HUDEP-2 (cell line): ENCODE results near the gene SLC22A16.

Experiments
- DNase-seq, 76 experiments: peaks; one replicate each; lab custom pipeline; 2025; ENCODE audit not compliant: unreplicated experiment in 76 of 76; lab: John Stamatoyannopoulos, UW

SLC22A16 gene

DNA sequence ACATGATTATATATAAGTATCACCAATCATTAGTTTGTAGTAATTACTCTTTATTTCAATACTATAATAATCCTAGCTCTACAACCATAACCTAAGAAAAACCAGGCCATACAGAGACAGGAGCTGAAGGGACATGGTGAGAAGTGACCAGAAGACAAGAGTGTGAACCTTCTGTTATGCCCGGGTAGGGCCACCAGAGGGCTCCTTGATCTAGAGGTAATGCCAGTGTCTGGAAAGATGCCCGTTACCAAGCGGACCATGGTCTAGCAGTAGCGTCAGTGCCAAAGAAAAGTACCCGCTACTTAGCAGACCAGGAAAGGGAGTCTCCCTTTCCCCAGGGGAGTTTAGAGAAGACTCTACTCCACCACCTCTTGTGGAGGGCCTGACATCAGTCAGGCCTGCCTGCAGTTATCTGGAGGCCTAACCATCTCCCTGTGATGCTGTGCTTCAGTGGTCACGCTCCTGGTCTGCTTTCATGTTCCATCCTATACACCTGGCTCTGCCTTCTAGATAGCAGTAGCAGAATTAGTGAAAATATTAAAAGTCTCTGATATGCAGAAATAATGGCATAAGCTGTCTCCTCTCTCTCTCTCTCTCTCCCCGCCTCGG is 18.7 kb downstream of the SLC22A16 start:
- peak in 59 of 76 experiments; percentile 19 to 85 (median 57) for DNase-seq

DNA sequence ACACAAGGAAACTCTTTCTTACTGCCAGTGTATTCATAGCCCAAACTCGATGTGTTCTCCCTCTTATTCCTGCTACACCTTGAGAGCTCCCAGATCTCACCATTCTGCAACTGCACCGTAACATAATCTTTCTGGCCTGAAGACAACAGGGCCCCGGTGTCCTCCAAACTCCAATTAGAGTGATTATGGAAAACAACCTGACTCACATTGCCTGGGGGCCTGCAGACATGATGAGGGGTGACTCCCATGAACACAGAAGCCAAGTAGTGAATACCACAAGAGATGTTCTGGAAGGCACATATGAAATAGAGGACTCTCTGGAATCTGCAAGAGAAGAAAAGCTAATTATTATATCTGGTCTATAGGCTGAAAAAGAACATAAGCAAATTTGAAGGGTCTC is 19.7 kb downstream of the SLC22A16 start:
- DNase-seq, result no peak

DNA sequence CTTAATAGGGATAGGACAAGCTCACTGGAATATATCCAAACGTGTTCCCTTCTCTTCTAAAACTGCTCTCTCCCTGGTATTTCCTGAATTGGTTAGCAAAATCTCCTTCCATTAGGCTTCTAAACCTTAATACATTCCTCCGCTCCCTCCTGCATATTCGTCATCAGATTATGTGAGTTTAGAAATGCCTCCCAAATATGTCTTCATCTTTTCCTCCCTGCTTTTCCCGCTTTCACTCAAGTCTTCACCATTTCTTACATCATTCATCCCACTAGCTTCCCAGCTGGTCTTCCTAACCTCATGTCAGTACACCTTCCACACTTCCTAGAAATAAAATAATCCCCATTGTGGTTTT is 26.9 kb downstream of the SLC22A16 start:
- DNase-seq, result no peak

DNA sequence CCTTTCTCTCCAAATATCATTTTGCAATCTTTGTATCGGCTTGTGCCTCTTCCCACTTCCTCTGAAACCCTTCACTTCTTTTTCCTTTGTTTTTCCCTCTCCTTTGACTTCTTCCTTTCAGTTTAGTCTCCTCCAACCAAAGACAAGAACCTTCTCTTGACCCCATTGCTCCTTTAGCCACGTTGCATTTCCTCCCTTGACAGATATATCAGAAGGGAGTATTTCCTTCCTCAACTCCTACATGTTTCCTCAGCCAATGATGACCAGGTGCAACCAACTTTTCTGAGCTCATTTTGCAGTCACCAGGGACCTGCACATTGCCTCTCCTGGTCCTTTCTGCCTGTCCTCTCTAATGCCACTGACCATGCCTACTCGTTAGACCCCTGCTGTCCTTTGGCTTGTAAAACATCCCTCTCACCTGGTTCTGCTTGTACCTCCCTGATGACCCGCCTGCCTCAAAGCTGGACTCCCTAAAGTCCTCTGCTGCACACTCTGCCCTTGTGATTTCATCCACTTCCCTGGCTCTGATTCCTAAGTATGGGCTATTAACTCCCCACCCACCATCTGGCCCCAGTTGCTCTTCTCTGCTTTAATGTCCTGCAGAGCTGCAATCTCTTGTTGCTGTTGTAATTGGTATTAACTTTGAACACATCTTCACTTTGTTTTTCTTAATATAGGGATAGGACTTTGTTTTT is 27.4 kb downstream of the SLC22A16 start:
- no peak for DNase-seq

DNA sequence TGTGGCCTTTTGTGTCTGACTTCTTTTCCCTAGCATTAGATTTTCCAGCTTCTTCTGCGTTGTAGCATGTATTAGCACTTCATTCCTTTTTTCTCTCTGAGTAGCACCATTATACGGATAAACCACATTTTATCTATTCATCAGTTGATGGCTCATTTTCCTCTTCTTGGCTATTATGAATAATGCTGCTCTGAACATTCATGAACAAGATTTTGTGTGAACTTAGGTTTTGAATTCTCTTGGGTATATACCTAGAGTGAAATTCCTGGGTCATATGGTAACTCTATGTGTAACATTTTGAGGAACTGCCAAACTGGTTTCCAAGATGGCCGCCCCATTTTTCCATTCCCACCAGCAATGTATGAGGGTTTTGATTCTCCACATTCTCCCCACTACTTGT is 28.7 kb downstream of the SLC22A16 start:
- no peak for DNase-seq

DNA sequence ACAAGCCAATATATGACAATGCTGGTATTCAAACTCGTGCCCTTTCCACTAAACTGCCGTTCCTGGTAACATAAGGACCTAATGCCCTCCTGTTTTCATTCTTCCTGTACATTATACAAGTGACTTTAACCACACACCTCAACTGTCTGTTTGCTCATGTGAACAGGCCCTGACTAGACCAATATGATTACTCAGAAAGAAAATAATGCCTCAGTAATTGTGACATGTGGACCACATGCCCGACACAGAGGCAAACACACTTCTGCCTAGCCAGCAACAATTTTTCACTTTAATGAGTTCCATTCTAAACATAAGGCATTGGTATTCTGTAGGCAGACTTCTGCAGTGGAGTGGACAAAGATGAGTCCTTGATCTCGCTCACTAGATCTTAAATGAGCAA is 30.0 kb downstream of the SLC22A16 start:
- DNase-seq, result no peak

DNA sequence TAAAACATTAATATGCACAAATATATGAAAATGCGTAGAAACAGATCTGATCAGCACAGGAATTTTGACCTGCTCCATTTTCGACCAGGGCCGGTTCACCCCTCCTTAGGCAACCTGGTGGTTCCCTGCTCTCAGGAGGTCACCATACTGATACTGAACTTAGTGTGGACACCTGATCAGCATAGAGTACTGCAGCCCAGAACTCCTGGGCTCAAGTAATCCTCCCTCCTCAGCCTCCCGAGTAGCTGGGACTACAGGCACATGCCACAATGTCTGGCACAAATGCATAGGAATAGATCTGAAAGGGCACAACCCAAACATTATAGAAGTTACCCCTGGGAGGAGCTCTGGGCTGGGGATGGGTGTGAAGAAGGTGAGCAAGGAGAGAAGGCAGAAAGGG is 36.4 kb downstream of the SLC22A16 start:
- no peak for DNase-seq

DNA sequence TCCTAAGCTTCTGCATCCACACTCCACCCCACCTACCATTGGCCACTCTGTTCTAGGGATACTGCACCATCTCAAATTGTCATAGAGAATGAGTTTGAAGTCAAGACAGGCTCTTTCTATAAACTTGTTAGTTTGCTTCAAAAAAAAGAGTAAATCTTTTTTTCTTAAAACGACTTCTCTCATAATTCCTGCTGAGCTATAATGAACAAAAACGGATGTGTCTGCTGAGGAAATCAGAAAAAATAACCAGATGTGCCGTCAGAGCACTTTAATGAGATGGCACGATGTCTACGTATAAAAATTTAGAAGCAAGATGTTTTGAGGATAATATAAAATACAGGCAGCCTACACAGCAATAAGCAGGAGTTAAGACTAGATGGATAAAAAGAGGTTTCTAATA is 37.1 kb downstream of the SLC22A16 start:
- no peak for DNase-seq

DNA sequence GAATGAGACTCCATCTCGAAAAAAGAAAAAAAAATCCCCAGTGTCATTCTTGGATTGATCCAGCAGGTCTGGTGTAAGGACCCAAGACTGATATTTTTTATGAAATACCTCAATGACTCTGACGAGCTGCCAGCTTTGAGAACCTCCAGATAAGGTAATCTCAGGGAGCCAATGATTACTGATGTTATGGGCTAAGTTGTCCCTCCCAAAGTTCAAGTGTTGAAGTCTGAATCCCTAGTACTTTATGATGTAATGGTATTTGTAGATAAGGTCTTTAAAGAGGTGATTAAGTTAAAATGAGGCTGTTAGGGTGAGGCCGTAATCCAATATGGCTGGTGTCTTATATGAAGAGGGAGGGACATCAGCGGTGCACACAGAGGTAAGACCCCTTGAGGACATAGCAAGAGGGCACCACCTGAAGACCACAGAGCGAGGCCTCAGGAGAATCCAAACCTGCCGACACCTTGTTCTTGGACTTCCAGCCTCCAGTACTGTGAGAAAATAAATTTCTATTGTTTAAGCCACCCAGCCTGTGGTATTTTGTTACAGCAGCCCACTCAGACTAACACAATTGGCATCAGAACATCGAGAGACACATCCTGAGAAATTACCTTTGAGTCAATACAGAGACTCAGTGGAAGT is 41.3 kb downstream of the SLC22A16 start:
- peak in 3 of 76 experiments; percentile 12 to 28 (median 15) for DNase-seq

DNA sequence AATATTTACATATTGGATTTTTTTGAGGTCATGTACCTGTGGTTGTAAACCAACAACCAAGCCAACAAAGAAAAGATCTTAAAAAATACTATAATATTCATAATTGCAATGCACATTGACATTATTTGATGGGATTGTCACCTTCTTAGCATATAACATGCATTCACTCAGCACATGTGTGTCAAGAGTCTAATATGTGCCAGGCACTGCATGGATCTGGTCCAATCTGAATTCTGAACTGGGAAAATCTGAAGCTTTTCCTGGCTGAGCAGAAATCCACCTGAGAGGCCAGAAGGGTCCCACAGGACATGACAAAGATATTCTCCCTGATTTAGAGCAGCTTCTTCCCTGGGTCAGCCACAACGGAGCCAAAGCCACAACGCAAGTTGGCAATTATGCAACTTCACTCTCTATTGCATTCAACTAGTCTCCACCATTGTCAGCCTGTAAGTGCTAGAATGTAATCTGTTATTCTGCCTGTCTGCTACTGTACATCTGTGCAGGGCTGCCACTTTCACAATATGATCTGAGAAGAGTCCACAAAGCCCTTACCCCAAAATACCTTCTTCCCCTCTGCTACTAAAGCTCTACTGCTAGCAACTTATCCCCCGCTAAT is 44.0 kb downstream of the SLC22A16 start:
- DNase-seq, result no peak

DNA sequence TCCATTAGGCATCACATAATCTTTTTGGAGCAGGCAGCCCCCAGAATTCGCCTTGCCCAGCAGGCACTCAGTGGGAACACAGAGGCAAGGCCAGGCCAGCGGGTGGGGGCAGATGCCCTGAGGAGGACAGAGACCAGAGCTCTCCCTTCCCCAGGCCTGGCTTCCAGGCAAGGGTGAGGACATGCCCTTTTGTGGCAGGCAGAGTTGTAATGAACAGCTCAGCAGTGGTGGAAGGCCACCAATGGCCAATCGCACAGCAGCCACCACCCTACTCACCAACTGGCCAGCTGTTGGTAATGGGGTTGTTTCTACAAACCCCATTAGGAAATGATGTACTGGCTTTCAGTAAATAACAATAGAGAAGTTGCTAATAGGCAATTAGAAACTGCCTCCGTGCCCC is 45.7 kb downstream of the SLC22A16 start:
- DNase-seq, result no peak

DNA sequence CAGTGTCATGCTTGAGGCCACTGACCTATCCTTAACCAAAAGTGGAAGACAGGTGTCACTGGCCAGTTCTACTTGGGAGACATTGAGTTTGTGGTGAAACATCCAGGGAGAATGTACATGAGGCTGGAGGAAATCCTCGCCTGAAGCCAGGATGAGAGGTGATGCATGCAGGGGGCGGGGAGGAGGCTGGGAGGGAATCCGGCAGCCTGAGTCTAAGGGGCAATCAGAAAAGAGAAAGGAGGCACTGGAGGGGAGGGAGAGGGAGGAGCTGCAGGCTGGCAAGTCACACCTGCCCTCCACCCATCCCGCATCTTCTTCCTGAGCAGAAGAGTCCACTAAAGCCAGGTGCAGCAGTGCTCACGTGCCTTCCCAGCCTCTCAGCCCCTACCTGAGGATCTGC is 46.2 kb downstream of the SLC22A16 start:
- no peak for DNase-seq

DNA sequence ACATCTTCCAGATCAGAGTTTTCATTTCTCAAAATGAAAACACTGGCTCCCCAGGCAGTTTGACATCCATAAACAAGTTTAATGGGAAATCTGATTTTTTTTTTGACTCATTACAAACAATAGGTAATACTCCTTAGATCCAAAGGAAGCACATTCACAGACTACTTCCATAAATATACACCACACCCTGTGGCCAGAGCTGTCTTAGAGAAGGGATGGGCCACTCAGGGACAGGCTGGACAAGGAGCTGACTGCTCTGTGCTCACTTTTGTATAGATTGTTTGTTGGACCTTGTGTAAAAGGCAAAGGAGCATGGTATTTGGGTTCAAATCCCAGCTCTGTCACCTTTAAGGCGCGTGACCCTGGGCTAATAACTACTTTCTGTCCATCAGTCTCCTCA is 48.3 kb downstream of the SLC22A16 start:
- DNase-seq, result no peak

DNA sequence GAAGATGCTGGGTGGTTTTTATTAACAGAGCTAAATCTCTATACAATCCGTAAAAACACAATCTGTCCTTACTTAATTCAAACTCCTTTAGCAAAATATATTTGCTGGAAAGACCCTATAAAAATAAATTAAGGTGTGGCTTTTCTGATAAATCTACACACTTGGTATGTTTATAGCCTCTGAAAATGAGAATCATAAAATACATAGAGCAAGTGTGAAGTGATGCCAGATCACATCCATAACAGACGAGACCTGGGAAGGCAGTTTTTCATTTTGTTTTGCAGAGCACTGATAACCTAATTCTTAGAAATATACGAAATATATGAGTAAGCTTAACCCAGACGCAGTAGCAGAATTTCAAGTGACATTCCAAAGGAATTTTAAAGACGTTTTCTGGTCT is 50.6 kb downstream of the SLC22A16 start:
- no peak for DNase-seq

DNA sequence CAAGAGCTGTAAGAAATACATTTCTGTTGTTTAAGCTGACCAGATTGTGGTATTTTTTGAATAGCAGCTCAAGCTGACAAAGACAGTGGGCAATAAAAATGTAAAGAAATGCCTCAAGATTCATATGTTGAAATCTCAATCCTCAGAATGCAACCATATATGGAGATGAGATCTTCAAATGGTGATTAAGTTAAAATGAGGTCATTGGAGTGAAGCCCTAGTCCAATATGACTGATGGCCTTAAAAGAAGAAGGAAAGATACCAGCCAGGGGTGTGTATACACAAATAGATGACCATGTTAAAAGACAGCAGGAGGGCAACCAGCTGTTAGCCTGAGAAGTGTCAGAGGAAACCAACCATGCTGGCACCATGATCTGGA is 54.0 kb downstream of the SLC22A16 start:
- DNase-seq, result no peak

DNA sequence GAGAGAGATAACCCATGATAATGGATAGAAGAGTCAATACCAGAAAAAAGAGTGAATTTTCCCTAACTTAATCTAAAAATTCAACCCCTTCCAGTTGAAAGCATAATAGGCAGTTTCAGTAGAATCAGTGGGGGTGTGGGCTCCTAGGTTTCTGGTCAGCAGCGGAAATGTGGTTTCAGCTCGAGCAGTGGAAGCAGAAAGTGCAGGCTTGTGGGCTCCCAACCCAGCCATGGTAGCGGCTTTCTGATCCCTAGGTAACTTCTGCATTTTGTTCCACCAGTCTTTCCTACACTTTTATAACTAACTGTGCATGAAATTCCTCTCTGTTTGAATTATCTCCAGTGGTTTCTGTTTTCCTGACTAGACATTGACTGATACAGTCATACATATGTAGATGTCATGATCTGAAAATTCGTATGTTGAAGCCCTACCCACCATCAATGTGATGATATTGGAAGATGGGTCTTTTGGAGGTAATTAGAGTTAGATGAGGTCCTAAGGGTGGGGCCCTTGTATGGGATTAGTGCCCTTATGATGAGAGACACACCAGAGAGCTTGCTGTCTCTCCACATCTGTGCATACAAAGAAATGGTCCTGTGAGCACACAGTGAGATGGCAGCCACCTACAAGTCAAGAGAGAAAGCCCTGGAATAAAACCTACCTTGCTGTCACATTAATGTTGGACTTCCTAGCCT is 54.5 kb downstream of the SLC22A16 start:
- no peak for DNase-seq

DNA sequence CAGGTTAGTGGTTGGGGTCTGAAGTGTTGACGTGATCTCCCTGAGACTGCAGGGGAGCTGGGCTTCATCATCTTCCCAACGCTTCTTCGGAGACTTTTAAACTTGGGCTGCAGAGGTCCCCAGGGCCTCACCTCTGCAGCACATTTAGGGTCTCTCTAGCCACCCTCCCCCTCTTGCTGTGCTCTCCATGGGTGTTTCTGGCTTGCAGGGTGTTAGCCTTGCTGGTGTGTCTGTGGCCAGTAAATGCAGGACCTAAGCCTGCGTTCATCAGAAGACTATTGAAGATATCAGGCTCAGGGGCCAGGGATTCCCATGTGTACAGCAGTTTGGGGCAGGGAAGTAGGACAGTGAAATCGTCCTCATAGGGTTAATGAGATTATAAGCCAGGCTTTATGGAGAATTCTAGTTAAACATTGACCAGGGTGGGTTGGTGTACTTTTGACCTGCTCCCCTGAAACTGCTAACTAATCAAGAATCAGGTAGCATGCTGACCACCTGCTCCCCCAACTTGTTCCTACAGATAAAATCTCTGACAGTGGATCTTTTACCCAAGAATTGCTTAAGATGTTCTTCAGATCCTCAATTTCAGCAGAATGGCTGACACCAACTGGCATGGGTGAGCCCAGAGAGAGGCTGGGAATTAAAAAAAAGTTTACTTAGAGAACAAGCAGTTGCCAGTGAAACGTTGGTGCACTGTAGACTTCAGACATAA is 57.2 kb downstream of the SLC22A16 start:
- DNase-seq, result no peak

DNA sequence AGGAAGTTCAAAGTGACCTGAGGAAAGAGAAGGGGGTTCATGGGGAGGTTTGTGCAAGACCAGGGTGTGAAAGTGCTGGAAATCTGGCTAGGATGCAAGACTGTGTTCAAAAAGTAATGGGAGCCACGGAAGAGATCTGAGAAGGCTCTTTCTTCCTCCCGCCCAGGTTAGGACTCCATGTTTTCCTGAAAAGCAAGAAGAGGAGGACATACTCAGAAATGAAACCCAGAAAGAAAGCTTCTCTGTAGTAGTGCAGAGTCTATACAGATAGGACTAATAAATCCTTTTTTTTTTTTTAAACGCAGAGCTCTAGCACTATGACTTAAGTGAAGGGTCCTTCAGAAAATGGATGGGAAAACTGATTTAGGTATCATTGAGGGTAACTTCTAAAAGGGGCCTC is 57.8 kb downstream of the SLC22A16 start:
- DNase-seq, result no peak

DNA sequence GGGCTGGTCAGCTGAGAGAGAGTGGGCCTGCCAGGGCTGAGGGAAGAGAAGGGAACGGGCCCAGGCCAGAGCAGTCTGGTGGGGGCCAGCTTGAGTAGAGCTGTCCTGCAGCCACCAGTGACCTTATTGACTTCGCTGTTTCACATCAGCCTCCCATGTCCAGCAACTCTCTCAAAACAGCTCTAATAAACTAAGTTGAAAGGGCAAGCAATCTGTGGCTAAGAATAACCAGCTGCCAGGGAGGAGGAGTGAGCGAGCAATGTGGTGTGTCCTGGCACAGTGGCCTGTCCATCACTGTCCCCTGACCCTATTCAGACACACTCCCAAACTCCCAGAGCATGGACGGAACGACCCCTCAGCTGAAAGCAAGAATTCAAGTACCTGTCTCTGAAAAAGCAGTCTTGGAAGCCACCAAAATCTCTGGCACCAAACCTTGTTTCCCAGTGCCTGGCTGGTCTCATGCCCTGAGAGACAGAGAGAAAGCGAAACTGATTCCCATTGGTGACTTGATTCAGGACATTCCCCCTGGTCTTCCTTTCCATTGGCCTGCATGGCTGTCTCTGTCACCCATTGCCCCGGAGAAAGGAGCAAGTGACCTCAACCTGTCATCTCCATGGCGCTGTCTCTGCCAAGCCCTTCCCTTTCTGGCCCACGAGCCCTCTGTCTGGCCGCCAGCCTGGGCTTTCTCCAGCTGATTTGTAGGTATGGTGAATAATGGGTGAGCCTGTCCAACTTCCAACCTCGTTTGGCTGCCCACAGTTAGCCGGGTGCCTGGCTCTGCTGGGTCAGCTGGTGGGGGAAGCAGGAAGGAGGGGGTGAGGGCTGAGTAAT is 61.1 kb downstream of the SLC22A16 start, which contains the start of gene DDO:
Gene DDO (minus strand): TSS at position 490 of the 831 bp plus-strand sequence. CDS start 2,113 bp downstream, outside the sequence.
- DNase-seq, result peak in 8 of 76 experiments; percentile 6 to 27 (median 24)

DNA sequence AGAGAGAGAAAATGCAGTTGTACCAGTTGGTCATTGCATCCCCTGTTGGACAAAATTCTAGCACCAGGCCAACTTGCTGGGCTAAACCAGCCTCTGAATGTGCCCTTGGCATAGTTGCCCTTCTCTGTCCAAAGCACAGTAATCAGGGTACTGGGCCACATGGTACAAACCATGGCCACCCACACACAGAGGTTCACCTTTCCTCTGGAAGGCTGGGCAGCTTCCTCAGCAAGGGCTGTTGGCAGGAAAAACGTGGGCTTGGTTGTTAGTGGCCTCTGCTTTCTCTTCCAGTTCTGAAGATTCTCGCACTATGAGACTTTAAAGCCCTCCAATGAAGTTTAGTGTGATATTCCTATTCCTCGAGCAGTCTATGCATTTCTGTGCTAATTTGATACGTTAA is 61.7 kb downstream of the SLC22A16 start:
- no peak for DNase-seq
